Small intestine (tissue), 7 donors: ENCODE data around the gene ZFP36L2. TPM values are rescaled to one million over a fixed set of nuclear protein-coding genes. Genes with fewer than 3 reads are reported as not detected.
A peak's percentile ranks its signal among the peaks of the same experiment; 100 is the strongest.

Source experiments
- DNase-seq, 2 donors: peaks; one replicate each; pipeline versions ENCODE4 v3.0.0 to v3.0.0-alpha.2; 2013
- FAIRE-seq: peaks from 2 replicates; lab custom pipeline; 2012; peaks lifted over from hg19 to GRCh38; lab: Jason Lieb, UNC
- H3K27ac ChIP-seq, 3 donors: one replicate each; pipeline ENCODE4 v1.5.1; 2013; ENCODE audit warnings: low read length in 2 of 3, mild to moderate bottlenecking in 2 of 3, control low read depth in 1 of 3, inconsistent platforms in 1 of 3, low read depth in 1 of 3, moderate library complexity in 1 of 3
- H3K27me3 ChIP-seq, 3 donors: one replicate each; pipeline ENCODE4 v1.6.1; 2013; ENCODE audit warnings: low read length in 3 of 3, inconsistent platforms in 1 of 3; ENCODE audit not compliant: control insufficient read depth in 3 of 3, insufficient read depth in 3 of 3
- H3K36me3 ChIP-seq, 3 donors: one replicate each; pipeline ENCODE4 v1.6.1; 2013; ENCODE audit warnings: low read length in 3 of 3, inconsistent platforms in 1 of 3, low read depth in 1 of 3, mild to moderate bottlenecking in 1 of 3, moderate library complexity in 1 of 3; ENCODE audit not compliant: control insufficient read depth in 3 of 3, insufficient read depth in 2 of 3
- H3K4me1 ChIP-seq, 3 donors: one replicate each; pipeline ENCODE4 v1.6.1; 2013; ENCODE audit warnings: low read length in 2 of 3, inconsistent platforms in 1 of 3, low read depth in 1 of 3, mild to moderate bottlenecking in 1 of 3, moderate library complexity in 1 of 3; ENCODE audit not compliant: control insufficient read depth in 3 of 3, insufficient read depth in 2 of 3
- H3K4me3 ChIP-seq, 3 donors: one replicate each; pipeline ENCODE4 v1.5.1; 2013; ENCODE audit warnings: low read length in 3 of 3, control low read depth in 1 of 3, inconsistent platforms in 1 of 3, low read depth in 1 of 3, mild to moderate bottlenecking in 1 of 3, moderate library complexity in 1 of 3
- H3K9me3 ChIP-seq, 2 donors: one replicate each; pipeline ENCODE4 v1.6.1; 2013; ENCODE audit warnings: low read depth in 1 of 2, low read length in 1 of 2; ENCODE audit not compliant: control insufficient read depth in 2 of 2, insufficient read depth in 1 of 2
- WGBS, 3 donors: extraction: QIAGEN DNeasy Blood & Tissue Kit; methylation state at CpG; one replicate each; pipeline ENCODE4 v1.1.7; 2013; 5-methylcytosine and 5-hydroxymethylcytosine counted together
- polyA plus RNA-seq, 4 donors: library from polyadenylated mRNA; stranded (reverse) in 3 of 4; unstranded in 1 of 4; fragments of 200-250 nt in 3 of 4; fragments of 120-200 nt in 1 of 4; gene quantifications; one replicate each; pipeline versions ENCODE4 v1.2.1 to v1.2.3, GENCODE V29; 2013
- donor health status: healthy with polysubstance abuse.
- donor health status: control.
- donor health status: control.
- donor health status: Bipolar disorder and iron deficiency.
- donor health status: healthy.

ZFP36L2 gene
- polyA plus RNA-seq, 4 donors, result 62.1 to 331 (median 98.8) TPM

GRCh38 chr2:43259512-43259911, 33.1 kb upstream of the ZFP36L2 start:
- no peak overlapping the region for H3K4me3 ChIP-seq
- H3K4me1 ChIP-seq, result peaks cover 0 to 13% (median 0%) of the 10 kb centered on the region in 3 donors
- 94 to 97% (median 96%) methylated on average over 1 of the region's 1 CpG for WGBS, 3 donors
- no peaks in the 10 kb centered on the region for H3K9me3 ChIP-seq
- no peak overlapping the region for H3K27ac ChIP-seq
- no peaks in the 10 kb centered on the region for H3K27me3 ChIP-seq
- FAIRE-seq, result no peak
- H3K36me3 ChIP-seq, result peaks cover 0 to 7% (median 0%) of the 10 kb centered on the region in 3 donors
- DNase-seq, result no peak

- H3K9me3 ChIP-seq, result no peaks in the 10 kb centered on the region
- no peaks in the 10 kb centered on the region for H3K27me3 ChIP-seq
- H3K4me1 ChIP-seq, result peaks cover 0 to 13% (median 0%) of the 10 kb centered on the region in 3 donors
- no peak overlapping the region for H3K27ac ChIP-seq
- no peak for FAIRE-seq
- no peak overlapping the region for H3K4me3 ChIP-seq
- H3K36me3 ChIP-seq, result peaks cover 0 to 7% (median 0%) of the 10 kb centered on the region in 3 donors
- DNase-seq, result no peak
- 70 to 91% (median 72%) methylated on average over 2 of the region's 2 CpGs for WGBS, 3 donors
Observed at GRCh38 chr2:43258547-43259156, 32.2 kb upstream of the ZFP36L2 start.

DNA sequence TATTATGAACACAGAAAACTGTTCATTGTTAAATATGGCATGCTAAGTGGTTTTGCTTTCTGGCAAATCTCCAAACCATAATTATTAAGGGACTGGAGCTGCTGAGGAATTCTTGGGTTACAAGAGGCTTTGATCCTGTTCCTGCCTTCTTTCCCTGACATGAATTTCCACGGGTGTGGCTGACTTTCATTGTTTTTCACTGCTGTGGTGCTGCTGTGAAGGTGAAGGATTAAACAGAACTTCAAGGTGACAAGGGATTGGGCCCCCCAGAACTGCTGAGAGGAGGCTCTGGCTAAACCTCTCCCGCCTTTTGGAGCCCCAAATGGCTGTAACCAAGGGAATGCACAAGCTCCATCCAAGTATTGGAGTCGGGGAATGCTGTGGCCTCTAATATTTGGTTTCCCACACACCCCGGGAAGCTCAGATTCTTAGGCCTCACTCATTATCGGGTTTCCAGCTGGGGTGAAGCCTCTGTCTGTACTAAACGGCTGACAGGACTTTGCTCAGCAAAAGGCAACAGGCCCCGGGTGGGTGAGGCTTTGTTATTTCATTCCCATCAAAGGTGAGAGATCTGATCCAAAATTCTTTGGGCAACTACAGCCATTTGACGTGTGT, 29.0 kb upstream of the ZFP36L2 start:
- no peaks in the 10 kb centered on the region for H3K27me3 ChIP-seq
- H3K4me3 ChIP-seq, result no peak overlapping the region
- H3K4me1 ChIP-seq, result peaks cover 0 to 22% (median 0%) of the 10 kb centered on the region in 3 donors
- 24 to 50% (median 50%) methylated on average over 8 of the region's 8 CpGs for WGBS, 3 donors
- FAIRE-seq (no peak), DNase-seq (peak; percentile 31 to 42)
- H3K9me3 ChIP-seq, result no peaks in the 10 kb centered on the region
- H3K36me3 ChIP-seq, result peaks cover 0 to 7% (median 0%) of the 10 kb centered on the region in 3 donors
- H3K27ac ChIP-seq, result peak overlapping the region in 2 of 3 donors; percentile 17 to 59

DNA sequence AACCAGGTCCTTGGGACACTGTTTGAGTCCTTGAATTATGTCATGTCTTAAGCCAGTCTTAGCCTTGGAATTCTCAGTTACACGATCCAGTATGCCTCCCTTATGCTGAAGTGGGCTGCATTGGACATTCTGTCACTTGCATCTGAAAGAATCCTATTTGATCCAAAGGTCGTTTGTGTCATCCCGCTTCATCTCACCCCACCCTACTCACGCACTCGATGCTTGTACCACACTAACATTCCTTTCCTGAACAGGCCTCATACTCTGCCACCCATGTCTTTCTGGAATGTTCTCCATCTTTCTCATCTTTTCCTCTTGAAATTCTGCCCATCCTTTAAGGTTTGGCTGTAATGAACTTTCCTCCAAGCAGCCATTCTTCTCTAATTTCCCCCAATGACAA, 27.9 kb upstream of the ZFP36L2 start:
- WGBS, 3 donors, result 84 to 95% (median 93%) methylated on average over 5 of the region's 5 CpGs
- Histone ChIP-seq H3K27ac (no peak overlapping the region), H3K36me3 (peaks cover 0 to 7% (median 2%) of the 10 kb centered on the region in 3 donors), H3K4me1 (peaks cover 0 to 22% (median 0%) of the 10 kb centered on the region in 3 donors), H3K27me3 (no peaks in the 10 kb centered on the region), H3K9me3 (no peaks in the 10 kb centered on the region), H3K4me3 (no peak overlapping the region)
- DNase-seq, result no peak
- FAIRE-seq, result no peak

- peaks cover 0 to 22% (median 0%) of the 10 kb centered on the region in 3 donors for H3K4me1 ChIP-seq
- H3K27me3 ChIP-seq, result no peaks in the 10 kb centered on the region
- H3K9me3 ChIP-seq, result no peaks in the 10 kb centered on the region
- FAIRE-seq, result no peak
- no peak overlapping the region for H3K4me3 ChIP-seq
- WGBS, 3 donors, result 59 to 85% (median 84%) methylated on average over 5 of the region's 5 CpGs
- peaks cover 0 to 2% (median 2%) of the 10 kb centered on the region in 3 donors for H3K36me3 ChIP-seq
- DNase-seq, result peak in 1 of 2 donors; percentile 37
- peak overlapping the region in 2 of 3 donors; percentile 54 to 79 for H3K27ac ChIP-seq
Observed at GRCh38 chr2:43251171-43251731, 24.8 kb upstream of the ZFP36L2 start.

DNA sequence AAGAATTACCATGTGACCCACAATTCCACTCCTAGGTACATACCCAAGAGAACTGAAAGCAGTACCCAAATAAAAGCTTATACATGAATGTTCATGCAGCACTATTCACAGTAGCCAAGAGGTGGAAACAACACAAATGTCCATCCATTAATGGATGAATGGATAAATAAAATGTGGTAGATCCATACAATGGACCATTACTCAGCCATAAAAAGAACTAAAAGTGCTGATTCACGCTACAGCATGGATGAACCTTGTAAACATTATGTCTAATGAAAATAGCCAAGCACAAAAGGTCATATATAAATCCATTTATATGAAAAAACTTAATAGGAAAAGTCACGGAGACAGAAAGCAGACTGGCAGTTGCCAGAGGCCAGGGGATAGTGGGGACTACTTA, 23.6 kb upstream of the ZFP36L2 start:
- H3K4me3 ChIP-seq, result no peak overlapping the region
- no peaks in the 10 kb centered on the region for H3K27me3 ChIP-seq
- H3K27ac ChIP-seq, result no peak overlapping the region
- H3K36me3 ChIP-seq, result peaks cover 0 to 2% (median 0%) of the 10 kb centered on the region in 3 donors
- DNase-seq (no peak), FAIRE-seq (no peak)
- H3K4me1 ChIP-seq, result peaks cover 0 to 10% (median 0%) of the 10 kb centered on the region in 3 donors
- H3K9me3 ChIP-seq, result no peaks in the 10 kb centered on the region
- WGBS, 3 donors, result 95 to 100% (median 100%) methylated on average over 2 of the region's 2 CpGs

DNA sequence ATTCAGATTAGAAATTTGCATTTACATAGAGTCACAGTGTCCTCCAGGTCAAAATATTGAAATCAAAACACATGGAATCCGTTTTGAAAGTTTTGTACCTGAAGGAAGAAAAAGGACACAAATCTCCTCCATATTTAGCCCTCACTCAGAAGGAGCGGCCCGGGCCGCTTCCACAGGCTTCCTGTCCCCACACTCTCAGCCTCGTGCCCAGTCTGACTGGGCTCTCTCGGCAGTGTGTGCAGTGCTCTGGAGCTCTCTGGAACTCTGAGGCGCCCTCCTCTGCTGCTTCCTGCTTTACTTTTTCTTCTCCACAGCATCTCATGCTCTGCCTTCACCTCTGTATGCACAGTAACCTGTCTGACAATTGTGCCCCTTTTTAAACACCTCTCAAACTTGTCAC, 22.2 kb upstream of the ZFP36L2 start:
- Histone ChIP-seq H3K4me1 (peaks cover 0 to 9% (median 0%) of the 10 kb centered on the region in 3 donors), H3K36me3 (peaks cover 0 to 7% (median 2%) of the 10 kb centered on the region in 3 donors), H3K27me3 (no peaks in the 10 kb centered on the region), H3K4me3 (no peak overlapping the region), H3K9me3 (no peaks in the 10 kb centered on the region), H3K27ac (no peak overlapping the region)
- FAIRE-seq (no peak), DNase-seq (no peak)
- WGBS, 3 donors, result 91 to 96% (median 96%) methylated on average over 7 of the region's 7 CpGs

GRCh38 chr2:43246641-43247040, 20.2 kb upstream of the ZFP36L2 start:
- H3K4me3 ChIP-seq, result no peak overlapping the region
- DNase-seq (no peak), FAIRE-seq (no peak)
- peaks cover 0 to 9% (median 0%) of the 10 kb centered on the region in 3 donors for H3K4me1 ChIP-seq
- 90 to 98% (median 95%) methylated on average over 3 of the region's 3 CpGs for WGBS, 3 donors
- no peaks in the 10 kb centered on the region for H3K9me3 ChIP-seq
- no peak overlapping the region for H3K27ac ChIP-seq
- no peaks in the 10 kb centered on the region for H3K27me3 ChIP-seq
- peaks cover 0 to 18% (median 2%) of the 10 kb centered on the region in 3 donors for H3K36me3 ChIP-seq
